Lower leg skin (tissue), 4 donors: ENCODE results near the gene TREX2. TPM values are rescaled to one million over a fixed set of nuclear protein-coding genes. Genes with fewer than 3 reads are reported as not detected.

Experiments used
- DNase-seq, 2 donors: peaks; one replicate each; pipeline ENCODE4 v3.0.0-alpha.2; 2019; ENCODE audit warnings: low spot score in 2 of 2
- H3K4me3 ChIP-seq: fragments of 200-600 bp; sonication (generic); 2 replicates; pipeline ENCODE4 v1.5.1; 2017; ENCODE audit warnings: mild to moderate bottlenecking, low read depth; ENCODE audit not compliant: poor library complexity, severe bottlenecking
- CTCF ChIP-seq, 3 donors: fragments of 450-650 bp; IDR thresholded peaks; one replicate each; pipeline ENCODE4 v1.5.1; 2016; ENCODE audit warnings: antibody characterized with exemption in 3 of 3, mild to moderate bottlenecking in 3 of 3, moderate library complexity in 2 of 3
- POLR2A ChIP-seq, 2 donors: fragments of 450-650 bp; IDR thresholded peaks; one replicate each; pipeline ENCODE4 v1.6.1; 2016 to 2017; ENCODE audit warnings: antibody characterized with exemption in 2 of 2, mild to moderate bottlenecking in 1 of 2, moderate library complexity in 1 of 2
- WGBS, 2 donors: methylation state at CpG; one replicate each; pipeline ENCODE4 v1.1.5; 2018; 5-methylcytosine and 5-hydroxymethylcytosine counted together
- intact Hi-C: fragments of 100-400 bp; cut with DNase I; formaldehyde crosslinking; loops from one replicate; pipeline ENCODE4 v1.15.0; 2023; ENCODE audit warnings: low total_unique reads
- total RNA-seq, 4 donors: library from RNA; depleted of rRNA; stranded (reverse); fragments of >200 nt; gene quantifications; one replicate each; pipeline ENCODE4 v1.1.0, GENCODE V29; 2016

TREX2 gene
- total RNA-seq, 4 donors from 2014 or later = 76.4 to 129 (median 112) TPM

- intact Hi-C loops = no loop called here
- WGBS, 2 donors = 54 to 63% methylated on average over 7 of the region's 7 CpGs
- no peak overlapping the region for H3K4me3 ChIP-seq
- DNase-seq = no peak
- TF ChIP-seq POLR2A (IDR thresholded peaks at IDR 0.05) (no peak), CTCF (IDR thresholded peaks at IDR 0.05) (no peak)
Measured at GRCh38 chrX:153475271-153475670, 29.4 kb upstream of the TREX2 start.

GRCh38 chrX:153474718-153475117, 28.9 kb upstream of the TREX2 start:
- DNase-seq = peak in 1 of 2 donors; percentile 20

GRCh38 chrX:153474266-153474665, 28.4 kb upstream of the TREX2 start:
- WGBS, 2 donors = 82% methylated on average over 7 of the region's 10 CpGs; no CpG with 5 or more reads in 1 of the 2 donors
- no peak for DNase-seq
- no peak for TF ChIP-seq POLR2A (IDR thresholded peaks at IDR 0.05)
- TF ChIP-seq CTCF (IDR thresholded peaks at IDR 0.05) = no peak
- H3K4me3 ChIP-seq = no peak overlapping the region
- intact Hi-C loops = no loop called here

More at GRCh38 chrX:153474718-153475117, 28.9 kb upstream of the TREX2 start:
- TF ChIP-seq POLR2A (IDR thresholded peaks at IDR 0.05) = no peak
- TF ChIP-seq CTCF (IDR thresholded peaks at IDR 0.05) = no peak
- WGBS, 2 donors = 36% methylated on average over 59 of the region's 59 CpGs; no CpG with 5 or more reads in 1 of the 2 donors
- H3K4me3 ChIP-seq = no peak overlapping the region
- intact Hi-C loops = no loop called here

DNA sequence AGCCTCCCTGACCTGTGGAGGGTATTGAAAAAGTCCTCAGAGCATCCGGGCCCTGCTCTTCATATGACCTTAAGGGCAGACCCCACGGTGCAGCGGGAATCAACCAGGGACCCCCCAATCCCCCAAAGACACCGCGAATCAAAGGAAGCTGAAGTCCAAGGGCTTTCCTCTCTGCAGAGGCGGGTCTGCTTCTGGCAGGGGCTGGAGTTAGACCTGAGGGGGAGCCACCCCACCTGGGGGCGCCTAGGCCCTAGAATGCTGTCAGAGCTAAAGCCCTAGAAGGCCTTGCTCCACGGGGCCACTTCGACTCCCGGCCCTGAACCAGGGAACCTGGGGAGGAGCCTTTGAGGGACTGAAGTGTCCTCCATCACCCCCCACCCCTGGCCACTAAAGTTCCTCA, 27.3 kb upstream of the TREX2 start:
- intact Hi-C loops = no loop called here
- TF ChIP-seq POLR2A (IDR thresholded peaks at IDR 0.05) (no peak), CTCF (IDR thresholded peaks at IDR 0.05) (no peak)

GRCh38 chrX:153471663-153472280, 25.9 kb upstream of the TREX2 start:
- H3K4me3 ChIP-seq = no peak overlapping the region
- intact Hi-C loops = no loop called here
- 57 to 69% methylated on average over 7 to 11 of the region's 11 CpGs for WGBS, 2 donors
- no peak for DNase-seq
- TF ChIP-seq POLR2A (IDR thresholded peaks at IDR 0.05) (no peak), CTCF (IDR thresholded peaks at IDR 0.05) (no peak)

More for the DNA sequence above, 27.3 kb upstream of the TREX2 start:
- no peak for DNase-seq
- 80 to 82% methylated on average over 3 to 7 of the region's 10 CpGs for WGBS, 2 donors
- H3K4me3 ChIP-seq = no peak overlapping the region
